Left forelimb (tissue), 1 donor: ENCODE results near the gene DNAJB6.

Source experiments
- DNase-seq: peaks from one replicate; pipeline ENCODE4 v3.0.0-alpha.2; 2018; ENCODE audit warnings: low spot score

DNAJB6 gene

GRCh38 chr7:157466867-157467261, 130.1 kb downstream of the DNAJB6 start:
- no peak for DNase-seq
